Activated CD4-positive, alpha-beta T cell treated with anti-CD3 and anti-CD28 coated beads for 36 hours (primary cell): ENCODE measurements around the gene NTF4. TPM values are rescaled to one million over a fixed set of nuclear protein-coding genes. Genes with fewer than 3 reads are reported as not detected.

Source experiments
- ATAC-seq: fragments of 200-7000 bp; cut with Tn5 transposase; one replicate; pipeline ENCODE4 v1.10.0; 2021; ENCODE audit warnings: mild to moderate bottlenecking, moderate library complexity
- CTCF ChIA-PET: fragments of 350-600 bp; sonication (Branson Sonifier 250); formaldehyde crosslinking; loops from one replicate; lab custom pipeline; 2021; ENCODE audit warnings: antibody characterized with exemption; lab: Charles Lee
- POLR2A ChIA-PET: fragments of 350-600 bp; sonication (Branson Sonifier 250); formaldehyde crosslinking; loops from one replicate; lab custom pipeline; 2021; ENCODE audit warnings: antibody characterized with exemption, inconsistent platforms; lab: Charles Lee
- DNase-seq: peaks from one replicate; pipeline ENCODE4 v3.0.0-alpha.2; 2020
- H3K27ac Mint-ChIP-seq: one replicate; pipeline ENCODE4 v1.8.0; 2021; ENCODE audit warnings: mixed read lengths
- H3K27me3 Mint-ChIP-seq: one replicate; pipeline ENCODE4 v1.8.0; 2021; ENCODE audit warnings: mixed read lengths
- H3K36me3 Mint-ChIP-seq: one replicate; pipeline ENCODE4 v1.8.0; 2021; ENCODE audit warnings: low read depth, mixed read lengths
- H3K4me1 Mint-ChIP-seq: one replicate; pipeline ENCODE4 v1.8.0; 2021; ENCODE audit warnings: mixed read lengths
- H3K4me3 Mint-ChIP-seq: one replicate; pipeline ENCODE4 v1.8.0; 2021; ENCODE audit warnings: mild to moderate bottlenecking, moderate library complexity, mixed read lengths
- H3K9me3 Mint-ChIP-seq: one replicate; pipeline ENCODE4 v1.8.0; 2021; ENCODE audit warnings: low read depth, mixed read lengths
- intact Hi-C, 2 experiments: fragments of 100-400 bp; cut with DNase I in 1 of 2; cut with micrococcal nuclease in 1 of 2; formaldehyde crosslinking; loops; one replicate each; pipeline versions ENCODE4 v1.14.2 to v1.15.1; 2022 to 2024; cut with DNase I, micrococcal nuclease
- total RNA-seq, 2 experiments: library from RNA; stranded (reverse); gene quantifications; one replicate each; pipeline ENCODE4 v1.2.3, GENCODE V29; 2021

NTF4 gene
- not detected for total RNA-seq

- POLR2A ChIA-PET: interaction anchor here (0.6 kb wide), 1 partner anchor 257 kb away, joined by 5 read pairs; no protein-coding TSS in a partner anchor
- H3K36me3 Mint-ChIP-seq: no peaks in the 10 kb centered on the region
- CTCF ChIA-PET: interaction anchor here (1.6 kb wide), 1 partner anchor 9 kb away, joined by 3 read pairs; no protein-coding TSS in a partner anchor
- no peaks in the 10 kb centered on the region for H3K9me3 Mint-ChIP-seq
- H3K27me3 Mint-ChIP-seq: peaks cover 51% of the 10 kb centered on the region
- H3K4me3 Mint-ChIP-seq: no peak within 1 kb of the TSS
- no peak within 1 kb of the TSS for H3K27ac Mint-ChIP-seq
- DNase-seq (peak; percentile 32), ATAC-seq (peak; percentile 36)
- intact Hi-C loops: no loop called here
- H3K4me1 Mint-ChIP-seq: no peaks in the 10 kb centered on the region
Observed at GRCh38 chr19:49064768-49065611, at the start of gene NTF4. NTF4 (minus strand) TSS chr19:49064818; CDS start chr19:49061997, 2,821 bp downstream.

GRCh38 chr19:49113762-49114629 is 49.4 kb upstream of the NTF4 start, which contains the start of gene LIN7B:
LIN7B (plus strand) TSS chr19:49114370; CDS start chr19:49114405, 35 bp downstream.
- POLR2A ChIA-PET: interaction anchor here (0.7 to 1.1 kb wide), 3 partner anchors 9 to 21 kb away, joined by 3 read pairs; no protein-coding TSS in a partner anchor
- intact Hi-C loops: loop anchor here in 1 of 2 experiments (1.0 to 2.0 kb wide), 4 partner anchors 14 to 57 kb away; partner anchors contain the start of genes CGB7 and SNRNP70
- H3K4me1 Mint-ChIP-seq: peaks cover 29% of the 10 kb centered on the region
- H3K4me3 Mint-ChIP-seq: peak within 1 kb of the TSS; percentile 76
- ATAC-seq (peak; percentile 76), DNase-seq (peak; percentile 85)
- H3K36me3 Mint-ChIP-seq: peaks cover 2% of the 10 kb centered on the region
- no peaks in the 10 kb centered on the region for H3K9me3 Mint-ChIP-seq
- CTCF ChIA-PET: interaction anchor here (0.6 to 2.4 kb wide), 22 partner anchors 8 to 338 kb away, joined by 3 to 28 read pairs (median 4); partner anchors contain the start of genes PIH1D1 and RUVBL2
- peak within 1 kb of the TSS; percentile 13 for H3K27ac Mint-ChIP-seq
- no peaks in the 10 kb centered on the region for H3K27me3 Mint-ChIP-seq

- CTCF ChIA-PET: interaction anchor here (0.9 kb wide), 1 partner anchor 14 kb away, joined by 5 read pairs; no protein-coding TSS in a partner anchor
- DNase-seq: no peak
- POLR2A ChIA-PET: no interaction called here
- intact Hi-C loops: no loop called here
- Mint-ChIP-seq H3K27ac (no peak overlapping the region), H3K27me3 (no peaks in the 10 kb centered on the region), H3K4me1 (peaks cover 16% of the 10 kb centered on the region), H3K36me3 (peaks cover 22% of the 10 kb centered on the region), H3K9me3 (no peaks in the 10 kb centered on the region), H3K4me3 (no peak overlapping the region)
- ATAC-seq: no peak
Observed at GRCh38 chr19:49111218-49111998, 46.8 kb upstream of the NTF4 start.

- no peaks in the 10 kb centered on the region for H3K27me3 Mint-ChIP-seq
- ATAC-seq (no peak), DNase-seq (no peak)
- CTCF ChIA-PET: interaction anchor here (0.7 to 1.4 kb wide), 2 partner anchors 13 kb away, joined by 3 to 9 read pairs; no protein-coding TSS in a partner anchor
- POLR2A ChIA-PET: interaction anchor here (0.6 to 0.7 kb wide), 2 partner anchors 61 to 92 kb away, joined by 3 to 8 read pairs; no protein-coding TSS in a partner anchor
- H3K4me3 Mint-ChIP-seq: no peak overlapping the region
- intact Hi-C loops: no loop called here
- peaks cover 16% of the 10 kb centered on the region for H3K4me1 Mint-ChIP-seq
- H3K27ac Mint-ChIP-seq: no peak overlapping the region
- H3K9me3 Mint-ChIP-seq: no peaks in the 10 kb centered on the region
- peaks cover 26% of the 10 kb centered on the region for H3K36me3 Mint-ChIP-seq
Observed at GRCh38 chr19:49110567-49110966, 45.9 kb upstream of the NTF4 start.

- H3K4me1 Mint-ChIP-seq: peaks cover 13% of the 10 kb centered on the region
- H3K36me3 Mint-ChIP-seq: peaks cover 31% of the 10 kb centered on the region
- no peak overlapping the region for H3K27ac Mint-ChIP-seq
- intact Hi-C loops: no loop called here
- no peaks in the 10 kb centered on the region for H3K9me3 Mint-ChIP-seq
- H3K4me3 Mint-ChIP-seq: no peak overlapping the region
- no peaks in the 10 kb centered on the region for H3K27me3 Mint-ChIP-seq
- ChIA-PET CTCF (interaction anchor here (1.2 to 1.6 kb wide), 3 partner anchors 10 to 101 kb away, joined by 3 to 9 read pairs (median 4); no protein-coding TSS in a partner anchor), POLR2A (no interaction called here)
- DNase-seq: no peak
- ATAC-seq: no peak
Observed at GRCh38 chr19:49109569-49110233, 45.1 kb upstream of the NTF4 start.

GRCh38 chr19:49109051-49109450 is 44.4 kb upstream of the NTF4 start:
- no peak for ATAC-seq
- intact Hi-C loops: no loop called here
- peaks cover 13% of the 10 kb centered on the region for H3K4me1 Mint-ChIP-seq
- no peak overlapping the region for H3K27ac Mint-ChIP-seq
- H3K9me3 Mint-ChIP-seq: no peaks in the 10 kb centered on the region
- H3K36me3 Mint-ChIP-seq: peaks cover 34% of the 10 kb centered on the region
- POLR2A ChIA-PET: no interaction called here
- no peaks in the 10 kb centered on the region for H3K27me3 Mint-ChIP-seq
- no peak overlapping the region for H3K4me3 Mint-ChIP-seq
- no peak for DNase-seq
- CTCF ChIA-PET: interaction anchor here (1.2 to 1.6 kb wide), 3 partner anchors 10 to 101 kb away, joined by 3 to 5 read pairs (median 4); no protein-coding TSS in a partner anchor

GRCh38 chr19:49107625-49108459 is 43.2 kb upstream of the NTF4 start:
- DNase-seq (no peak), ATAC-seq (no peak)
- Mint-ChIP-seq H3K9me3 (no peaks in the 10 kb centered on the region), H3K4me1 (peaks cover 4% of the 10 kb centered on the region), H3K27me3 (no peaks in the 10 kb centered on the region), H3K4me3 (no peak overlapping the region), H3K27ac (no peak overlapping the region), H3K36me3 (peaks cover 34% of the 10 kb centered on the region)
- ChIA-PET CTCF (interaction anchor here (1.2 kb wide), 1 partner anchor 10 kb away, joined by 5 read pairs; no protein-coding TSS in a partner anchor), POLR2A (no interaction called here)
- intact Hi-C loops: no loop called here

GRCh38 chr19:49106648-49107135 is 42.1 kb upstream of the NTF4 start:
- H3K27me3 Mint-ChIP-seq: no peaks in the 10 kb centered on the region
- H3K4me3 Mint-ChIP-seq: no peak overlapping the region
- ATAC-seq (peak; percentile 84), DNase-seq (peak; percentile 82)
- peaks cover 39% of the 10 kb centered on the region for H3K36me3 Mint-ChIP-seq
- H3K4me1 Mint-ChIP-seq: peaks cover 4% of the 10 kb centered on the region
- H3K27ac Mint-ChIP-seq: no peak overlapping the region
- ChIA-PET POLR2A (interaction anchor here (0.5 to 1.4 kb wide), 2 partner anchors 9 to 1424 kb away, joined by 3 to 5 read pairs; no protein-coding TSS in a partner anchor), CTCF (interaction anchor here (0.6 to 3.0 kb wide), 13 partner anchors 8 to 378 kb away, joined by 3 to 49 read pairs (median 3); partner anchors contain the start of gene LIN7B)
- intact Hi-C loops: no loop called here
- no peaks in the 10 kb centered on the region for H3K9me3 Mint-ChIP-seq

GRCh38 chr19:49104229-49104864 is 39.7 kb upstream of the NTF4 start:
- H3K9me3 Mint-ChIP-seq: no peaks in the 10 kb centered on the region
- no peak for DNase-seq
- H3K27me3 Mint-ChIP-seq: no peaks in the 10 kb centered on the region
- H3K27ac Mint-ChIP-seq: no peak overlapping the region
- CTCF ChIA-PET: interaction anchor here (0.9 to 3.0 kb wide), 4 partner anchors 8 to 37 kb away, joined by 3 to 49 read pairs (median 13); partner anchors contain the start of gene LIN7B
- H3K36me3 Mint-ChIP-seq: peaks cover 54% of the 10 kb centered on the region
- POLR2A ChIA-PET: interaction anchor here (0.6 to 1.3 kb wide), 2 partner anchors 10 to 128 kb away, joined by 3 to 6 read pairs; partner anchors contain the start of gene LIN7B
- no peak for ATAC-seq
- peaks cover 2% of the 10 kb centered on the region for H3K4me1 Mint-ChIP-seq
- intact Hi-C loops: no loop called here
- H3K4me3 Mint-ChIP-seq: no peak overlapping the region
